Mesenchymal stem cell (in vitro differentiated cells and primary cell): ENCODE data around the gene IL31RA. TPM values are rescaled to one million over a fixed set of nuclear protein-coding genes. Genes with fewer than 3 reads are reported as not detected.
A peak's percentile ranks its signal among the peaks of the same experiment; 100 is the strongest.

Experiments used
- DNase-seq: peaks from one replicate; pipeline ENCODE4 v3.0.0-alpha.2; 2013
- H2AFZ ChIP-seq: one replicate; pipeline ENCODE4 v1.6.1; 2013; ENCODE audit warnings: low read depth, mild to moderate bottlenecking, control low read depth, inconsistent platforms, low read length, moderate library complexity
- H2AK5ac ChIP-seq: 2 replicates; pipeline ENCODE4 v1.6.1; 2013; ENCODE audit warnings: low read length, moderate library complexity, mild to moderate bottlenecking, inconsistent platforms; ENCODE audit not compliant: severe bottlenecking
- H2BK120ac ChIP-seq: one replicate; pipeline ENCODE4 v1.6.1; 2013; ENCODE audit warnings: low read depth, mild to moderate bottlenecking, inconsistent platforms, low read length, moderate library complexity
- H2BK12ac ChIP-seq, 2 experiments: one replicate each; pipeline ENCODE4 v1.6.1; 2013; ENCODE audit warnings: inconsistent platforms in 2 of 2, low read length in 2 of 2, mild to moderate bottlenecking in 2 of 2, moderate library complexity in 2 of 2, control low read depth in 1 of 2
- H2BK15ac ChIP-seq: one replicate; pipeline ENCODE4 v1.6.1; 2013; ENCODE audit warnings: mild to moderate bottlenecking, low read depth, inconsistent platforms; ENCODE audit not compliant: poor library complexity, severe bottlenecking
- H2BK5ac ChIP-seq: 2 replicates; pipeline ENCODE4 v1.6.1; 2013; ENCODE audit warnings: low read depth, mild to moderate bottlenecking, low read length, control low read depth, inconsistent platforms; ENCODE audit not compliant: poor library complexity, severe bottlenecking
- H3K14ac ChIP-seq, 2 experiments: one replicate each; pipeline ENCODE4 v1.6.1; 2013; ENCODE audit warnings: inconsistent platforms in 2 of 2, low read length in 2 of 2, control low read depth in 1 of 2, mild to moderate bottlenecking in 1 of 2, moderate library complexity in 1 of 2
- H3K18ac ChIP-seq, 2 experiments: one replicate each; pipeline ENCODE4 v1.6.1; 2013; ENCODE audit warnings: inconsistent platforms in 2 of 2, low read length in 2 of 2, control low read depth in 1 of 2, low read depth in 1 of 2, mild to moderate bottlenecking in 1 of 2
- H3K23ac ChIP-seq, 2 experiments: one replicate each; pipeline ENCODE4 v1.6.1; 2013; ENCODE audit warnings: inconsistent platforms in 2 of 2, low read length in 2 of 2, mild to moderate bottlenecking in 2 of 2, moderate library complexity in 2 of 2, control low read depth in 1 of 2
- H3K27ac ChIP-seq: 2 replicates; pipeline ENCODE4 v1.5.1; 2013; ENCODE audit warnings: mild to moderate bottlenecking, moderate library complexity, low read length, control low read depth, inconsistent platforms; ENCODE audit not compliant: poor library complexity, severe bottlenecking
- H3K27me3 ChIP-seq, 2 experiments: 2 replicates each; pipeline versions ENCODE4 v1.6.1 to v1.7.0; 2013; ENCODE audit warnings: low read length in 2 of 2, mild to moderate bottlenecking in 2 of 2, moderate library complexity in 2 of 2, control low read depth in 1 of 2, inconsistent platforms in 1 of 2; ENCODE audit not compliant: control insufficient read depth in 1 of 2, insufficient read depth in 1 of 2
- H3K36me3 ChIP-seq, 2 experiments: 2 replicates each; pipeline versions ENCODE4 v1.6.1 to v1.7.0; 2013; ENCODE audit warnings: low read length in 2 of 2, control low read depth in 1 of 2, inconsistent platforms in 1 of 2, low read depth in 1 of 2, mild to moderate bottlenecking in 1 of 2; ENCODE audit not compliant: insufficient read depth in 2 of 2, control insufficient read depth in 1 of 2
- H3K4ac ChIP-seq, 2 experiments: one replicate each; pipeline ENCODE4 v1.6.1; 2013; ENCODE audit warnings: inconsistent platforms in 2 of 2, low read length in 2 of 2, mild to moderate bottlenecking in 2 of 2, moderate library complexity in 2 of 2, control low read depth in 1 of 2, low read depth in 1 of 2
- H3K4me1 ChIP-seq: 2 replicates; pipeline ENCODE4 v1.6.1; 2013; ENCODE audit warnings: low read depth, low read length, control low read depth; ENCODE audit not compliant: control insufficient read depth, insufficient read depth
- H3K4me2 ChIP-seq: 2 replicates; pipeline ENCODE4 v1.6.1; 2013; ENCODE audit warnings: low read length, mild to moderate bottlenecking, inconsistent platforms; ENCODE audit not compliant: poor library complexity, severe bottlenecking
- H3K4me3 ChIP-seq, 2 experiments: 2 replicates each; pipeline versions ENCODE4 v1.5.1 to v1.7.0; 2013; ENCODE audit warnings: low read length in 2 of 2, mild to moderate bottlenecking in 2 of 2, control low read depth in 1 of 2, low read depth in 1 of 2; ENCODE audit not compliant: insufficient read depth in 1 of 2
- H3K79me1 ChIP-seq: replicated peaks from 2 replicates; pipeline ENCODE4 v1.6.1; 2013; ENCODE audit warnings: mild to moderate bottlenecking, control low read depth, low read length, inconsistent platforms; ENCODE audit not compliant: poor library complexity, severe bottlenecking
- H3K9ac ChIP-seq: 2 replicates; pipeline ENCODE4 v1.7.0; 2013; ENCODE audit warnings: mild to moderate bottlenecking, low read length, moderate library complexity
- H3K9me3 ChIP-seq: 2 replicates; pipeline ENCODE4 v1.7.0; 2013; ENCODE audit warnings: mild to moderate bottlenecking, low read length; ENCODE audit not compliant: control insufficient read depth
- H4K8ac ChIP-seq: one replicate; pipeline ENCODE4 v1.6.1; 2013; ENCODE audit warnings: inconsistent platforms, mild to moderate bottlenecking, low read length, moderate library complexity
- H4K91ac ChIP-seq: one replicate; pipeline ENCODE4 v1.6.1; 2013; ENCODE audit warnings: mild to moderate bottlenecking, low read length, inconsistent platforms
- WGBS: methylation state at CpG from one replicate; pipeline ENCODE4 v1.1.7; 2013; ENCODE audit warnings: mixed read lengths; 5-methylcytosine and 5-hydroxymethylcytosine counted together
- small RNA-seq: library from polyadenylated mRNA; stranded (forward); fragments of <200 nt; extraction: miRNeasy Mini kit (QIAGEN cat#:217004); gene quantifications from one replicate; pipeline ENCODE3, GENCODE V24; 2013; ENCODE audit warnings: low read depth

Gene IL31RA

GRCh38 chr5:55966284-55966683, 115.1 kb downstream of the IL31RA start:
- no peaks in the 10 kb centered on the region for H3K4me1 ChIP-seq
- H3K27ac ChIP-seq: no peak overlapping the region
- no peak for DNase-seq
- H2AK5ac ChIP-seq: no peak overlapping the region
- H2BK15ac ChIP-seq: no peak overlapping the region
- H2BK5ac ChIP-seq: no peak overlapping the region
- H3K4me2 ChIP-seq: no peak overlapping the region
- no peaks in the 10 kb centered on the region for H3K9me3 ChIP-seq
- H3K23ac ChIP-seq: no peak overlapping the region
- H3K18ac ChIP-seq: no peak overlapping the region
- no peaks in the 10 kb centered on the region for H3K27me3 ChIP-seq
- H3K36me3 ChIP-seq: peaks cover 2 to 97% of the 10 kb centered on the region in 2 experiments
- no peak overlapping the region for H4K8ac ChIP-seq
- H4K91ac ChIP-seq: no peak overlapping the region
- H3K4me3 ChIP-seq: no peak overlapping the region
- no peak overlapping the region for H3K4ac ChIP-seq
- no peak overlapping the region for H3K9ac ChIP-seq
- H2BK120ac ChIP-seq: no peak overlapping the region
- no peak overlapping the region for H3K14ac ChIP-seq
- H2AFZ ChIP-seq: no peak overlapping the region
- no peak overlapping the region for H2BK12ac ChIP-seq
- H3K79me1 ChIP-seq: peaks cover 8% of the 10 kb centered on the region

GRCh38 chr5:55969956-55970355, 118.8 kb downstream of the IL31RA start:
- Histone ChIP-seq H3K18ac (peak overlapping the region in 1 of 2 experiments; percentile 24), H2AFZ (no peak overlapping the region), H3K4me1 (no peaks in the 10 kb centered on the region), H3K23ac (no peak overlapping the region), H3K4me2 (no peak overlapping the region), H2BK15ac (no peak overlapping the region), H2BK5ac (no peak overlapping the region), H3K4me3 (no peak overlapping the region), H2BK120ac (no peak overlapping the region), H3K14ac (no peak overlapping the region), H3K27ac (no peak overlapping the region), H3K9me3 (no peaks in the 10 kb centered on the region), H3K36me3 (peaks cover 6 to 96% of the 10 kb centered on the region in 2 experiments), H3K9ac (peak overlapping the region; percentile 1), H4K8ac (no peak overlapping the region), H2AK5ac (no peak overlapping the region), H4K91ac (no peak overlapping the region), H3K79me1 (peaks cover 15% of the 10 kb centered on the region), H3K27me3 (no peaks in the 10 kb centered on the region), H2BK12ac (no peak overlapping the region), H3K4ac (no peak overlapping the region)
- DNase-seq: peak; percentile 57
- 0% methylated on average over 1 of the region's 1 CpG for WGBS

Small RNAs within 50 kb of the gene (small RNA-seq; reads per million reads assigned to genes)
- not detected for gene AC016596.1
